Measurements from ENCODE around the gene SIMC1.
"Not testable (repeated sequence)": the region's sequence is repeated elsewhere in the genome, so short reads cannot be mapped to it uniquely, and the experiment has no call there.

SIMC1 gene

DNA sequence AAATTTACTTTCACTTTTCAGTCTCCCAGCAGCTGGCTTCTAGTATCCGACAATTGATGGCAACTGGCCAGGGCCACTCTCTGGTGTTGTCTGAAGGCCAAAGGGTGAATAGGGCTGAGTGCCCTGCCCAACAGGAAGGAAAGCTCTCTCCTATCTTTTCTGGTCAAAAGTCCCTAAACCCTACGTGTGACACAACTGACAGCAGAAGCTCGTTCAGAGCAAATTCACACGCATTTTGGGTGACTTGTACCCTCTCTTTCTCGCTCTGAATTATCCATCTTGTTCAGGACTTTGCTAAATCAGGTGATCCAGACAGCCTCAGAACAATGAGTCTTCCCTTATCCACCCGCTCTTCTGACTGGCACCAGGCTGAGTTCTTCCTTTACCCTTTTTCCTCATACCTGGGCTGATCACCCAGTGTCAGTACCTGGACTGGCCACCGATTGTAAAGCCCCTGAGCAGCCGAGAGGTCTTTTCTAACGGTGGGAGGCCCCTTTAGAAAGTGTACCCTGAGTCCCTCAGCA is 21.8 kb upstream of the SIMC1 start:
- DNase-seq: not testable (repeated sequence)

DNA sequence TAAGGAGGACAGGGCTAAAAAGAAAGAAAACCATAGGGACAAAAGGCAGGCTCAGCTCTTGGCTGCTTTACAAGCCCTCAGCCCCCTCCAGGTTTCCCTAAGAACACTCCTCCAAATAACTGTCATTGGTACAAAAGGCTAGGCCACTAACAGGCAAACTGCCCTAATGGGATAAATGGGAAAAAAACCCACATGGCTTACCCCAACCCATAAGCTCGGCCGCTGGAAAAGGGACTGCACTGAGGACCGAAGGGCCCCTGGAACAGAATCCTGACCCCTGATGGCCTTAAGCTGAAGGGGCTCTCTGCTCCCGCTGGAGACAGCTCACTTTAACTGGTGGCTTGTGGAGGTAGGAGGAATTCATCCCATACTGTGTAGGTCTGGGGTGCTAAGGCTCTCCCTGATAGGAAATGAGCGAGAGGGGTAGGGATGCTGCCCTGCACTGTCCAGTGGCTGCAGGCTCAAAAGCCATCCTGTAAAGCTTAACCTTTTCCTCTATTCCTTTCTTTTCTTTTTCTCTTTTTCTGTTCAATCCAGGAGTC is 21.0 kb upstream of the SIMC1 start:
- DNase-seq: not testable (repeated sequence)

DNA sequence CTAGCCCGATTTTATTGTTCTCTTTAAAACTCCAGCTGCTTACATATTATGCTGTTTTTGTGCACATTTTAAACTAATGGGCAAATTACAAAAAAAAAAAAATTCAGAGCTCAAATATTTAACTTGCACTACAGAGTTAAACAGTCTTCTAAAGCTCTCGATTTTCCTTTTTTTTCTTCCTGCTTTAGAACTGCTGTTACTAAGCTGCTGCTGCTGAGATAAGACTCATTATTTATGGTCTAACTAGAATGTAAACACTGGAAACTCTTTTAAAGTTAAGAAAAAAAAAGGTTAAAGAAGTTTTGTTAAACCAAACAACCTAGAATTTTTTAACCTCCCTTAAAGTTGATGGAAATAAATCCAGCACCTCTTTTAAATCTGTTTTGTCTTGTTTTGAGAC is 20.5 kb upstream of the SIMC1 start:
- DNase-seq: not testable (repeated sequence)

DNA sequence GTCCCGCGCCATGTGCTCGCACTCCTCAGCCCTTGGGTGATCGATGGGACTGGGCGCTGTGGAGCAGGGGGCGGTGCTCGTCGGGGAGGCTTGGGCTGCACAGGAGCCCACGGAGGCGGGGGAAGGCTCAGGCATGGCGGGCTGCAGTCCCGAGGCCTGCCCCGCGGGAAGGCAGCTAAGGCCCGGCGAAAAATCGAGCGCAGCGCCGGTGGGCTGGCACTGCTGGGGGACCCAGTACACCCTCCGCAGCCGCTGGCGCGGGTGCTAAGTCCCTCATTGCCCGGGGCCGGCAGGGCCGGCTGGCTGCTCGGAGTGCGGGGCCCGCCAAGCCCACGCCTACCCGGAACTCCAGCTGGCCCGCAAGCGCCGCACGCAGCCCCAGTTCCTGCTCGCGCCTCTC is 16.2 kb upstream of the SIMC1 start:
- DNase-seq: not testable (repeated sequence)

DNA sequence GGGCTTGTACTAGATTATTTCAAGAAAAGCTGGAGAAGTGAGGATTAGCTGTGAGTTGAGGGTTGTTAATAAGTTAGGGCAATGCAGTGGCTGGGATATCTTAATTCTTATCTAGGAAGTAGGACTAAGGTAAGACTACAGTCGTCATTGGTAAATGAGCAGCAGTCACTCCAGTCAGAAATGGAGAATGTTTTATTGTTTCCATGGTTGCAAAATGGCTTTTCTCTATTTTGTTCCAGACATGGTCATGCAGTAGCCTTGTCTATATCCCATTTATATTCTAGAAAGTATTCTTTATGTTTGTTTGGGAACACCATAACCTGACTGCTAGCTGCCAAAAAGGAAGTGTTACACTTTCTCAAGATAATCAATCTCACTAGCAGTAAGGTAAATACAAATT is 9.9 kb upstream of the SIMC1 start:
- DNase-seq: not testable (repeated sequence)

DNA sequence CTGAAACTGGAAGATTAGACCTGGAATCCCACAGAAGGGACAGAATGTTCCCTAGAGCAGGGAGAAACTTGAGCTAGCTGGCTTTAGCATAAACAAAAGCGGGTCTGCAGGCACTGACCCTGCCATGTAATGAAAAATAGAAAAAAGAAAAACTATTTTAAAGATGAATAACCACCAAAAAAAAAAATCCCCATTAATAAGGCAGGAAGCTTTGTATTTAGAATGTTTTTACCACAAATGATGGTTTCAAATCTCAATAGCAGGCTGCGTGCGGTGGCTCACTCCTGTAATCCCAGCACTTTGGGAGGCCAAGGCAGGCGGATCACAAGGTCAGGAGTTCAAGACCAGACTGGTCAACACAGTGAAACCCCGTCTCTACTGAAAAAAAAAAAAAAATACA is 5.0 kb upstream of the SIMC1 start:
- DNase-seq: not testable (repeated sequence)

DNA sequence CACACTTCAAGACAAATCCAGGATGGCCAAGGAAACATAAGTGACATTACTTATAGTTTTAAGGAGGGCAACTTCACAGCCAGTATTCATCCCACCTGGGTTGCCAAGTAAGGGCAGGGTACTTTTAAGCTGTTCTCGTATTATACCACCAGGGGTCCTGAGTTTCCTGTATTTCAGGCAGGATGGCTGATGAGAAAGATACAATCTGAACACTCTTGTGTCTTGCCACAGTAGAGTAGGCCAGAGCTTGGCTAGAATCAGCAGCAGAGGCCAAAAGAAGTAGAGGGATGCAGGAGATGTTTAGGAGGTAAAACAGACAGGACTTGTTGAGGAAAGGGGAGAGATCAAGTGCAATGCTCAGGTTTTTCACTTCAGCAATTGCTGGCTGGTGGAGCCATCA is 3.1 kb upstream of the SIMC1 start:
- DNase-seq: not testable (repeated sequence)

DNA sequence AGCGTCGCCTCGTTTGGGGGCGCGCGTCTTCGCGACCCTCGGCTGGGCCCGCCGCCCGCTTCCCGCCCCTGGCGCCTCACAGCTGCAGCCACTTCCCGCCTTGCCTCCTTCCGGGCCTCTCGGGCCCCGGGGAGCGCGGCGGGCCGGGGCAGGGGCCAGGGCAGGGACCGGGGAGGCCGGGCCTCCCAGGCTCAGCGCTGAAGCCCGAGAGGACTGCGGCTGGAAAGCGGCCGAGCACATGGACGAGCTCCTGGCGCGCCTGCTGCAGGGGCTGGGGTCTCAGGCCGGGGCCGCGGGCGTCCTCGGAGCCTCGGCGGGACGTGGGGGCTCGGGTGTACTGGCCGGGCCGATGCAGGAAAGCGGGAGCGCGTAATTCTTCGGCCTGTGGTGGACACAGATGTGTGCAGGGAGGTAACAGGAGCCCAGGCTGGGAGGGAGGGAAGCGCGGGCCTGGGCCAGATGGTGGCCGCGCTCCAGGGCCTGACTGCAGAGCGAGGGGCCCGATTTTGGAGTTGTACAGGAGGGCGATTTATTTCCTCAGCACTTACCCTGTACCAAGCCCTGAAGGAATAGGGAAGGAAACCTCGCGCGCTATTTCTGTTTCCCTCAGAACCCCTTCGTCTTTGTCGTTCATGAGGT is 540 bp downstream of the SIMC1 start:
- DNase-seq: not testable (repeated sequence)

DNA sequence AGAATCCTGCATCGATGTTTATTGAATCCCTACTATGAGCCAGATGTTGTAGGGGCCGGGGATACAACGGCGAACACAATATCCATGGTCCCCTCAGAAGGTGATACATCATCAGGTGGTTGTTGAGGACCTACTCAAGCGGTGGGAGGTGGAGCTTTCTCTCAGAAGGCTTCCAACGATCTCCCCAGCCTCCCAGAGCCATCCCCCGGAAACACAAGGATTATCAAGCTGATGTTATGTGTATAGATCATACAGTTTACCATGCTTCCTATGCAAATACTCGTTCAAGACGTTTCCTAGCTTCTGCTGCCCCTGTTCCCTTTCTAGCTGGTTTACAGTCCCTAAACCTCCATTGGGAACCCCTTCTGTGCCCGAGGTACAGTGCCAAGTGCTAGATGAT is 1.1 kb downstream of the SIMC1 start:
- not testable (repeated sequence) for DNase-seq

DNA sequence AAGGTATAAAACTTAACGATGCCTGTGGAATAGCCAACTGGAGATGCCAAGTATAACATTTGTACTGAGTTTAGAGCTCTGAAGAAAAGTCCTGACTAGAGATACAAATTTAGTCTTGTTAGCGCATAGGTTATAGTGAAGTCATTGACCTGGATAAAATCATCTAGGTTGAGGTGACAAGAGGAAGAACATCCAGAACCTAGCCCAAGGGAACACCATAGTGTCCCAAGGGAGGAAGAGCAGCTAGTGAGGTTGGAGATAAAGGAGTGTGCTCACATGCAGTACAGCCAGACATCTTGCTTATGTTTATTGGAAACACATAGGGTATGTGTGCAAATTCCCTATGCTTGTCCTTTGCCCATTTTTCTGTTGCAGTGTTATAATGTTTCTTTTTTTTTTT is 6.1 kb downstream of the SIMC1 start:
- not testable (repeated sequence) for DNase-seq

DNA sequence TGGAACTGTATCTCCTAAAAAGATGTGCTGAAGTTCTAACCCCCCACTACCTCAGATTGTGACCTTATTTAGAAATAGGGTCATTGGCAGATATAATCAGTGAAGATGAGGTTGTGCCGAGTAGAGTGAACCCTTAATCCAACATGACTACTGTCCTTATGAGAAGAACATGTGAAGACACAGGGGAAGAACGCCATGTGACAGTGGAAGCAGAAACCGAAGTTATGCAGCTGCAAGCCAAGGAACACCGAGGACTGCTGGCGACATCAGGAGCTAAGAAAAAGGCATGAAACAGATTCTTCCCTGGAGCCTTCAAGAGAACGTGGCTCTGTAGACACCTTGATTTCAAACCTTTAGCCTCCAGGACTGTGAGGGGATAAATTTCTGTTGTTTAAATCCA is 6.8 kb downstream of the SIMC1 start:
- not testable (repeated sequence) for DNase-seq

DNA sequence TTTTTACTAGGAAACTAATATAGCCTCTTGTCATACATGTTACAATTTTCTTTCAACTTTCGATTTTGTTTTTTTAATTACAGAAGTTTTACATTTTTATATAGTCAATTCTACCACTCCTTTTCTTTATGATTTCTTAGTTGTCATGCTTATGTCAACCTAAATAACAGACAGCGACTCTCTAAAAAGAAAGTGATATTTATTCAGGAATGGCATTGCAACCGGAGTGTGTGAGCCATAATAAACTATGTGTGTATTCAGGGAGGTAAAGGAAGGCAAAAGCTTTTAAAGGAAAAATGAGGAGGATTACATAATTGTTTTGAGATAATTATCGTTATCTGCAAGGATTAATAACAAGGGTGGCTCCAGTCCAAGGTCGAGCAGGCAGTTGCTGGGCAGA is 7.3 kb downstream of the SIMC1 start:
- DNase-seq: not testable (repeated sequence)

DNA sequence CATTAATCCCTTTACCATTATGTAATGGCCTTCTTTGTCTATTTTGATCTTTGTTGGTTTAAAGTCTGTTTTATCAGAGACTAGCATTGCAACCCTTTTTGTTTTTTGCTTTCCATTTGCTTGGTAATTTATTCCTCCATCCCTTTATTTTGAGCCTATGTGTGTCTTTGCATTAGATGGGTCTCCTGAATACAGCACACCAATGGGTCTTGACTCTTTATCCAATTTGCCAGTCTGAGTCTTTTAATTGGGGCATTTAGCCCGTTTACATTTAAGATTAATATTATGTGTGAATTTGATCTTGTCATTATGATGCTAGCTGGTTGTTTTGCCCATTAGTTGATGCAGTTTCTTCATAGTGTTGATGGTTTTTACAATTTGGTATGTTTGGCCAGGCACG is 12.5 kb downstream of the SIMC1 start:
- not testable (repeated sequence) for DNase-seq

DNA sequence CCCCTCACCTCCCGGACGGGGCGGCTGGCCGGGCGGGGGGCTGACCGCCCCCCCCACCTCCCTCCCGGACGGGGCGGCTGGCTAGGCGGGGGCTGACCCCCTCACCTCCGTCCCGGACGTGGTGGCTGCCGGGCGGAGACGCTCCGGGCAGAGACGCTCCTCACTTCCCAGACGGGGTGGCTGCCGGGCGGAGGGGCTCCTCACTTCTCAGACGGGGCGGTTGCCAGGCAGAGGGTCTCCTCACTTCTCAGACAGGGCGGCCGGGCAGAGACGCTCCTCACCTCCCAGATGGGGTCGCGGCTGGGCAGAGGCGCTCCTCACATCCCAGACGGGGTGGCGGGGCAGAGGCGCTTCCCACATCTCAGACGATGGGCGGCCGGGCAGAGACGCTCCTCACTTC is 13.9 kb downstream of the SIMC1 start:
- DNase-seq: not testable (repeated sequence)

DNA sequence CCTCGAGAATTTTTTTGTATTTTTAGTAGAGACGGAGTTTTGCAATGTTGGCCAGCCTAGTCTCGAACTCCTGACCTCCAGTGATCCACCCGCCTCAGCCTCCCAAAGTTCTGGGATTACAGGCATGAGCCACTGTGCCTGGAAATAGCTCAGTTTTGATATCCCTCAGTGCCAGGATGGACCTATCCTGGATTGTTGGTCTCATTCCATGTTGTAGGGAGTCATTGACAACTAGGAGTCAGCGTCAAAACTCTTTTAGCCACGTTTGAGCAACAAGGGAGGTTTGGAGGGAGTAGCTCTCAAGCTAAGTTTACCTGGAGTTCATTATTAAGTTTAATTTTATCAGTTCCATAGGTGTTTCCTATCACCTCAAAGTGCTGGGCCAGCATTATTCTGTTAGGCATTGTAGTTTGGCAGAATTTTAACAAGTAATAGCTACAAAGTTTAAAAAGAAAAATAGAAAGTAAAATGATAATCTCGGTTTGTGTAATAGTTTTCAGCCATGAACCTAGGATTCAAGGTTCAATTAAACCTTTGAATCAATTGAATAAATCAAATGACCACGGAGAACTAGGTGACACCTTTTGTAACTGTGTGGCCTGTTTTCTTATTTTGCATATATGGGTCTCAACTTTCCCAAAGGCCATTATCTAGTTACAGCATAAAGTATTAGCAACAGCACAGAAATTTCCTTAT is 15.3 kb downstream of the SIMC1 start:
- DNase-seq: not testable (repeated sequence)

DNA sequence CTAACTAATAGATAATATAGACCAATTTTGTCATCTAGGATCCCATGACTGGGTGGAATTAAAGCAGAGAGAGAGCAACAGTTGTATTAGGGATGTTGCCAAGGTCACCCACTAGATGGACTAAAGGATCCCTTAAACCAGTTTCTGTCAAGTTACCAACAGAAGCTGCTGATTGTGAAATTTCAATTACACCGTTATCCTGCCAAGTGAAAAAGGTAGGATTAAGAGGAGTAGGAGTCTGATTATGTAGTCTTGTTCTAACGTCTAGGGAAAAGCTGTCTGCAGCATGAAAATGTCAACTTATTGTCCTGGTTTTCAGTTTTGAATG is 15.8 kb downstream of the SIMC1 start:
- DNase-seq: not testable (repeated sequence)

DNA sequence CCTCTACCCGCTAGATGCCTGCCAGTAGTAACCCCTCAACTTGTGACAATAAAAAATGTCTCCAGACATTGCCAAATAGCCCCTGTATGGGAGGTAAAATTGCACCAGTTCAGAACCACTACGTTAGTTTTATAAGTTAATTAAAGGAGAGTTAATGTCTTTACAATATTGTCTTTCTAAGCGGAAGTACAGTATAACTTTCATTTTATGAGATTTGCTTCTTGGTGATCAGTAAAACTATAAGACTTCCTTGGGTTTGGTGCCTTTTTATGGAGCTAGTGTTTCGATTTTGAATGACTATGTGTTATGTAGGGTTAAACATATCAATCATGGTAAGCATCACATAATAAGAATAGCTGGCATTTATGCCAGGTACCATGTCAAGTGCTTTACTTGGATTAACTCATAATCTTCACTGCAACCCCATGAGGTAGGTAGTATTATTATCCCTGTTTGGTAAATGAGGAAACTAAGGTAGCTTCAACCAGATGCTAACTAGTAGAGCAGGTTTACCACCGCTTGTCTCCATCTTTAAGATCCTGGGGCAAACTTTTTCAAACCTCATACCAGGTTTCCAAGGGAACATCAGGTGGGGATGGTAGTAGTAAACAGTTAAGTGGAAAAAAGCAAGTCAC is 19.8 kb downstream of the SIMC1 start:
- not testable (repeated sequence) for DNase-seq

DNA sequence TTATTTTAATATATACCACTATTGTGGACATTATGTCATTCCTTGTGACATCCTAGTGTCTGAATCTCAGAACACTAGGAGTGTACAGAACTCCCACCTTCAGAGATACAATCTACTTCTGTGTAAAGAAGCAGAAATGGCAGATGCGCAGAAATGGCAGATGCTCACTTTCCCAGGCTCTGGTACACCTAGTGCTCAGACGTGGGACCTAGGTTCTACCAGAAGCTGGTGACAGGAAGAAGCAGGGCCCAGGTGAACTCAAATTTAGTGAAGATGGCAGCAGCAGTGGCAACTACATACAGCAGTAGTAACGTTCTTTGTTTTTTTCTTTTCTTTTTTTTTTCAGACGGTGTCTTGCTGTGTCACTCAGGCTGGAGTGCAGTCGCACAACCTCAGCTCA is 22.5 kb downstream of the SIMC1 start:
- DNase-seq: not testable (repeated sequence)

DNA sequence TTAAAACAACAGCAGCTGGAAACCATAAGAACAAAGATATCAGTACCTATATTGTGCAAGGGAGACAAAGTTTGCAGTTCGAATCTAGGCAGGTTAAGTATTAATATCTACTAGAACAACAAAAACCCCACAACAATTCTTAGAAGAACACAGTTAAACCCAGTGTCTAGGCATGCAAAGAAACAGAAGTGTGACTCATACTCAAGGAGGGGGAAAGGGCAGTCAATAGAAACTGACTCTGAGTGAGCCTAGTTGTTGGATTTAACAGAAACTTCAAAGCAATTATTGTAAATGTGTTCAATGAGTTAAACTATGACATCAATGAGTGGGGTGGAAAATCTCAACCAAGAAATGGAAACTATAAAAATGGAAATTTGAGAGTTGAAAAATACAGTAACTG is 28.2 kb downstream of the SIMC1 start:
- not testable (repeated sequence) for DNase-seq

DNA sequence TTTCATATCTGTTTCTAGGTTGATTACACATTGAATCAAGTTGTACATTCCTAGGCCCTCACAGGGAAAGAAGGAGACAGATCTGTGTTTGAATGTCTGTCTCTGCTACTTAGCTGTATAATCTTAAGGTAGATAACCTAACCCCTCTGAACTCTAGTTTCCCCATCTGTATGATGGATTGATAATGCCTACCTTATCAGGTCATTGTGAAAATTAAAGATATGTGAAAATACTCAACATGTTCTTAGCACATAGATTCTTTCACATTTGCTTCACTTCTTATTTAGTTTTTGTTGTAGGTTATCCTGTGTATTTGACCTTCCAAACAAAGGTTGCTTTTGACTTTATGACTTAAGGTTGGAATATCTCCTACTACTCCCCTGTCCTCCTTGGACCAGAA is 50.8 kb downstream of the SIMC1 start:
- not testable (repeated sequence) for DNase-seq

DNA sequence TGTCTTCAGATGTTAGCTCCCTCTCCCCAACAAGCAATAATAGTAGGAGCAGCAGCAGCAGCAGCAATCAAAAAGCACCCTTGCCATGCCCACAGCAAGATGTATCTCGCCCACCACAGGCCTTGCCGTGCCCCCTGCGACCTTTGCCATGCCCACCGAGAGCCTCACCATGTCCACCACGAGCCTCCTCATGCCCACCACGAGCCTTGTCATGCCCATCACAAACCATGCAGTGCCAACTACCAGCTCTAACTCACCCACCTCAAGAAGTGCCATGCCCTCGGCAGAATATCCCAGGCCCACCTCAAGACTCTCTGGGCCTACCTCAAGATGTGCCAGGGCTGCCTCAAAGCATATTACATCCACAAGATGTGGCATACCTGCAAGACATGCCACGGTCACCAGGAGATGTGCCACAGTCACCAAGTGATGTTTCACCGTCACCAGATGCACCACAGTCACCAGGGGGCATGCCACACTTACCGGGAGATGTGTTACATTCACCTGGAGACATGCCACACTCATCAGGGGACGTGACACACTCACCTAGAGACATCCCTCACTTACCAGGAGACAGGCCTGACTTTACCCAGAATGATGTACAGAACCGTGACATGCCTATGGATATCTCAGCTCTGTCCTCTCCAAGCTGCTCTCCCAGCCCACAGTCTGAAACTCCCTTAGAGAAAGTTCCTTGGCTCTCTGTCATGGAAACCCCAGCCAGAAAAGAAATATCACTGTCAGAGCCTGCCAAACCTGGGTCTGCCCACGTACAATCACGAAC is 52.0 kb downstream of the SIMC1 start:
- not testable (repeated sequence) for DNase-seq

DNA sequence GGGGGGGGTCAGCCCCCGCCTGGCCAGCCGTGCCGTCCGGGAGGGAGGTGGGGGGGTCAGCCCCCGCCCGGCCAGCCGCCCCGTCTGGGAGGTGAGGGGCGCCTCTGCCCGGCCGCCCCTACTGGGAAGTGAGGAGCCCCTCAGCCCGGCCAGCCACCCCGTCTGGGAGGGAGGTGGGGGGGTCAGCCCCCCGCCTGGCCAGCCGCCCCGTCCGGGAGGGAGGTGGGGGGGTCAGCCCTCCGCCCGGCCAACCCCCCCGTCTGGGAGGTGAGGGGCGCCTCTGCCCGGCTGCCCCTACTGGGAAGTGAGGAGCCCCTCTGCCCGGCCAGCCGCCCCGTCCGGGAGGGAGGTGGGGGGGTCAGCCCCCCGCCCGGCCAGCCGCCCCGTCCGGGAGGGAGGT is 67.1 kb downstream of the SIMC1 start:
- DNase-seq: not testable (repeated sequence)

All from effector CD8-positive, alpha-beta T cell (primary cell).